ENCODE data around the gene MXD4.

- TF ChIP-seq EZH2 (IDR thresholded peaks at IDR 0.05) (no peak), SIN3A (IDR thresholded peaks at IDR 0.05; ENCODE audit: low read depth) (no peak), YY1 (IDR thresholded peaks at IDR 0.05; ENCODE audit: extremely low read depth, insufficient replicate concordance, low read depth, low read length) (no peak), CEBPB (IDR thresholded peaks at IDR 0.05; ENCODE audit: low read depth) (no peak), CTCF (IDR thresholded peaks at IDR 0.05 in 2 of 3, conservative IDR thresholded peaks at IDR 0.05 in 1 of 3; ENCODE audit: borderline replicate concordance in 1 of 3, insufficient read depth in 1 of 3, low read depth in 2 of 3, low read length in 2 of 3) (no peak), ZFX (IDR thresholded peaks at IDR 0.05) (no peak), MAX (IDR thresholded peaks at IDR 0.05) (no peak), ZBTB33 (IDR thresholded peaks at IDR 0.05; ENCODE audit: extremely low read depth, insufficient replicate concordance, low read length) (no peak), POLR2A (IDR thresholded peaks at IDR 0.05; ENCODE audit: borderline replicate concordance, extremely low read depth, insufficient read depth, insufficient read length) (no peak)
These were observed 28.0 kb upstream of the MXD4 start for GRCh38 chr4:2289955-2290333.
